Colon (tissue), 2 donors: ENCODE measurements around the gene TSR3.

ENCODE experiments used
- FAIRE-seq: peaks from 2 replicates; lab custom pipeline; 2012; peaks lifted over from hg19 to GRCh38; lab: Jason Lieb, UNC
- donor health status: control.
- donor health status: control.

Gene TSR3

GRCh38 chr16:1351215-1351581 lies 480 bp downstream of the TSR3 start:
- FAIRE-seq = no peak

DNA sequence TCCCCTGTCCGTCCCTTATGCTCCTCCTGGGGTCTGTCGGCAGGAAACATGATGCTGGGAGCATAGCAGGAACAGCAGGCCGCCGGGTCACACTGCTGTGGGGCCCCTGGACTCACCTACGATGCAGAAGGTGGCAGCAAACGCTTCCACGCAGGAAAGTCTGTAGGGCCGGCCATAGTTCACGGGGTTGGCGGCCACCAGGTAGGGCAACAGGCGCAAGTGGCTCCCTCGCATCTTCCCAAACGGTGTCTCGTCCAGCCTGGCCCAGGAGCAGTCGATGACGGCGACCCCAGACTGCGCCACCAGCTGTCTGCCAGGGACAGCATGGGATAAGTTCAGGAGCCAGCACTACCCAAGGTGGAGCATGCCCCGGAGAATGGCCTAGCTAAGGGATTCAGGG lies 987 bp downstream of the TSR3 start:
- FAIRE-seq = no peak

DNA sequence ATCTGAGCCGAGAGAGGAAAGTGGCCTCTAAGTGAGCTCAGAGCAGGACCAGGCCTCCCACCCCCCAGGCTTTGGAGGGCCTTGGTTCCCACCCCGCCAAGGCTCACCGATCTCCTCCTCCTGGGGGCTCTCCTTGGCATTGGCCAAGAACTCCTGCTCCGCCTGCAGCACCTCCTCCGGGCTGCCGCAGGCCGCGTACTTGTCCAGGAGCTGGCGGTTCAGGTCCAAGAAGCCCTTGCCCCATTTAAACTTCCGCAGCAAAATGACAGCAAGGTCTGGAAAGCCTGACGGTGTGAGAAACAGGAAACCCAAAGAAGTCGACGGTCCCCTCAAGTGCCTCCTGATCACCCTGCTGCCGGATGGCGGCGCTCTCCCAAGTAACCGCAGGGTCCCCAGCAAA lies 1.7 kb downstream of the TSR3 start:
- no peak for FAIRE-seq

DNA sequence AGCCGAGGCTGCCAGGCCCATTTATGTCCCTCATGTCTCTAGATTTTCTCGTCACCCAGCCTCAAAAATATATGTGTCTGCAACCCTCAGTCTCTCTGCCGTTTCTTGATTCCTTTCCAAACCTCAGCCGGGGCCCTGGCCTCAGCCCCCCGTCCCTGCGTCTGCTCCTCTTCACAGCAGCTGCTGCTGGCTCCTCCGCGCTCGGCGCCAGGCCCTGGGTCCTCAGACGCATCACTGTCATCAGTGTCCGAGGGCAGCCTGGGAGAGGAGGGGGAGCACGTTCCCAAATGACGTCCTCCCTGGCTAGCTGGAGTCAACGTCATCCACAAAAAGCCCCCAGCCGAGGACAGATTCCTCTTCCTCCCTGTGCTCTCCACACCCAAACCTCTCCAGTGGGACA lies 2.3 kb downstream of the TSR3 start:
- no peak for FAIRE-seq

GRCh38 chr16:1348926-1349325 lies 2.8 kb downstream of the TSR3 start:
- no peak for FAIRE-seq

- no peak for FAIRE-seq
These were observed 3.2 kb downstream of the TSR3 start for GRCh38 chr16:1348441-1348840.

DNA sequence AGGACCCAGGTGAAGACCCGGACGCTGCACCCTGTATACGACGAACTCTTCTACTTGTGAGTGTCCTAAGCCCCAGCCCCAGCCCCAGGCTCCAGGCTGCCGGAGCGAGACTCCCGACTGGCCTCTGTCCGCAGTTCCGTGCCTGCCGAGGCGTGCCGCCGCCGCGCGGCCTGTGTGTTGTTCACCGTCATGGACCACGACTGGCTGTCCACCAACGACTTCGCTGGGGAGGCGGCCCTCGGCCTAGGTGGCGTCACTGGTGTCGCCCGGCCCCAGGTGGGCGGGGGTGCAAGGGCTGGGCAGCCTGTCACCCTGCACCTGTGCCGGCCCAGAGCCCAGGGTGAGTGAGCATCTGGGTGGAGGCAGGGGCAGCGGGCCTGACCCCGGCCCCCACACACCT lies 3.7 kb downstream of the TSR3 start:
- FAIRE-seq = no peak

GRCh38 chr16:1347286-1347855 lies 4.3 kb downstream of the TSR3 start:
- FAIRE-seq = no peak

DNA sequence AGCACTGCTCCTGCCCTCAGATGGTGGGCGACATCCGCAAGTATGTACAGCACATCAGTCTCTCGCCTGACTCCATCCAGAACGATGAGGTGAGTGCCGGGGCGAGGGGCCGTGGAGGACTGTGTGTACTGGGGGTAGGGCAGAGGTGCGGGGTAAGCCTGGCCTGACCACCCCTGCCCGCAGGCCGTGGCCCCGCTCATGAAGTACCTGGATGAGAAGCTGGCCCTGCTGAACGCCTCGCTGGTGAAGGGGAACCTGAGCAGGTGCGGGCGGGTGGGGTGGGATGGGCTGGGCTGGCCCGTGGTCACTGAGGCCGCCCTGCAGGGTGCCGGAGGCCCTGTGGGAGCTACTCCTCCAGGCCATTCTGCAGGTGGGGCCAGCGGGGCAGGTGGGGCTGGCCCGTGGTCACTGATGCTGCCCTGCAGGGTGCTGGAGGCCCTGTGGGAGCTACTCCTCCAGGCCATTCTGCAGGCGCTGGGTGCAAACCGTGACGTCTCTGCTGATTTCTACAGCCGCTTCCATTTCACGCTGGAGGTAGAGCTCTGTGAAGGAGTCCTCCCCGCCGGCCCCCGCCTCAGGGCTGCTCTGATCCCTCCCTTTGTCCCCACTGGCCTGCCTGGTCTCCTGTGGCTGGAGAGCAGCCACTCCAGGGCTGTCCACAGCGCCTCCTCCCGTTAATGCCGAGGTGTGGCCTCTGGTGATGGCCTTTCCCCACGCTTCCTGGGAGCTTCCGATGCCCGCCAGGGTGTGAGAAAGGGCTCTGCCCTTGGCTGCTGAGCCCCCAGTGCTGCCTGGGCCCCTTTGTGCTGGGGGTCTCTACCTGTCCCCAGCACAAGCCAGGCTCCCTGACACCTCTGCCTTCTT lies 5.0 kb downstream of the TSR3 start:
- no peak for FAIRE-seq

DNA sequence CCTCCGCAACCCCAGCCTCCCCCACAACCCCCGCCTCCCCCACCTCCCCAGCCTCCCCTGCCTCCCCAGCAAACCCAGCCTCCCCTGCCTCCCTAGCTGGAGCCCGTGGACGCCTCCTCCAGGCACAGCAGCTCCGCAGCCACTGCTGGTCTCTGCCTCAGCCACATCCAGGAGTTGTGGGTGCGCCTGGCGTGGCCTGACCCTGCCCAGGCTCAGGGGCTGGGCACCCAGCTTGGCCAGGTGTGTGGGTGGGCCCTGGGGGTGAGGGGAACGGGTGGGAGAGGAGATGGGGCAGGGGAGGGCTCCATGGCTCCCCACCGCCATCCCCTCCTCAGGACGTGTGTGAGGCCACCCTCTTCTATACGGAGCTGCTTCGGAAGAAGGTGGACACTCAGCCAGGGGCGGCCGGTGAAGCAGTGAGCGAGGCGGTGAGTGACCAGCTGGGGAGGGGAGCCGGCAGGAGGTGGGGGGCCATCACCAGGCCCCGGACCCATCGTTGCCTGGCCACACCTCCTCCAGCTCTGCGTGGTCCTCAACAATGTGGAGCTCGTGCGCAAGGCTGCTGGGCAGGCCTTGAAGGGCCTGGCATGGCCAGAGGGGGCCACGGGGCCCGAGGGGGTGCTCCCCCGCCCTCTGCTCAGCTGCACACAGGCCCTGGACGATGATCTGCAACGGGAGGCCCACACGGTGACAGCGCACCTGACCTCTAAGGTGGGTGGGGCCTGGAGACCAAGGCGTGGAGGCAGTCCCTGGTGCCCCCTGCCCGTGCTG lies 5.8 kb downstream of the TSR3 start:
- FAIRE-seq = no peak

- FAIRE-seq = no peak
These were observed 6.6 kb downstream of the TSR3 start for GRCh38 chr16:1345087-1345486.

- no peak for FAIRE-seq
These were observed 7.2 kb downstream of the TSR3 start for GRCh38 chr16:1344499-1344898.

- no peak for FAIRE-seq
These were observed 8.0 kb downstream of the TSR3 start for GRCh38 chr16:1343428-1344242.

DNA sequence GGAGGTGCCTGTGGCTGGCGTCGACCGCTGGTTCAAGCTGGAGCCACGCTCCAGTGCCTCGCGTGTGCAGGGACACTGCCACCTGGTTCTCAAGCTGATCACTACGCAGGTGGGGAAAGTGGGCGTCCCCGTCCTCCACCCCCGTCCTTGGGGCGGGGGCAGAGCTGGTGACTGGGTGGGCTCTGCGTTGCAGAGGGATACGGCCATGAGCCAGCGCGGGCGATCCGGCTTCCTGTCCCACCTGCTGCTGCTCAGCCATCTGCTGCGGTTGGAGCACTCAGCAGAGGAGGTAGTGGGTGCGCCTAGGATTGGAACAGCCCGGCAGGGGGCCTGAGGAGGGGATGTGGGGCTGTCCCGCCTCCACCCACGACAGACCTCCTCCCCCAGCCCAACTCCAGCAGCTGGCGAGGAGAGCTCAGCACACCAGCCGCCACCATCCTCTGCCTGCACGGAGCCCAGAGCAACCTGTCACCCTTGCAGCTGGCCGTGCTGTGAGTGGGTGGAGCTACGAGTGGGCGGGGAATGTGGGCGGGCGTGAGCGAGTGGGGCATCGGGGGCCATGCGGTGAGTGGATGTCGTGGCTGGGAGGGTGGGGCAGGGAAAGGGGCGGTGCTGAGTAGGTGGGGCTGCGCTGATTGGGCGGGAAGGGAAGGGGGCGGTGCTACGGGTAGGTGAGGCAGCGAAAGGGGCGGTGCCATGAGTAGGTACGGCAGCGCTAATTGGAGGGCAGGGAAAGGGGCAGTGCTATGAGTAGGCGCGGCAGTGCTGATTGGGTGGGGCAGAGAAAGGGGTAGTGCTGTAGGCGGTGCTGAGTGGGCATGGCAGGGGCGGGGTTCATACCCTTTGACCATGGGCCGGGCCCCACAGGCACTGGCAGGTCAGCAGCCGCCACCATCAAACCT lies 8.9 kb downstream of the TSR3 start:
- FAIRE-seq = no peak

- FAIRE-seq = no peak
These were observed 9.9 kb downstream of the TSR3 start for GRCh38 chr16:1341495-1342420.

GRCh38 chr16:1340730-1341494 lies 10.8 kb downstream of the TSR3 start:
- FAIRE-seq = no peak

DNA sequence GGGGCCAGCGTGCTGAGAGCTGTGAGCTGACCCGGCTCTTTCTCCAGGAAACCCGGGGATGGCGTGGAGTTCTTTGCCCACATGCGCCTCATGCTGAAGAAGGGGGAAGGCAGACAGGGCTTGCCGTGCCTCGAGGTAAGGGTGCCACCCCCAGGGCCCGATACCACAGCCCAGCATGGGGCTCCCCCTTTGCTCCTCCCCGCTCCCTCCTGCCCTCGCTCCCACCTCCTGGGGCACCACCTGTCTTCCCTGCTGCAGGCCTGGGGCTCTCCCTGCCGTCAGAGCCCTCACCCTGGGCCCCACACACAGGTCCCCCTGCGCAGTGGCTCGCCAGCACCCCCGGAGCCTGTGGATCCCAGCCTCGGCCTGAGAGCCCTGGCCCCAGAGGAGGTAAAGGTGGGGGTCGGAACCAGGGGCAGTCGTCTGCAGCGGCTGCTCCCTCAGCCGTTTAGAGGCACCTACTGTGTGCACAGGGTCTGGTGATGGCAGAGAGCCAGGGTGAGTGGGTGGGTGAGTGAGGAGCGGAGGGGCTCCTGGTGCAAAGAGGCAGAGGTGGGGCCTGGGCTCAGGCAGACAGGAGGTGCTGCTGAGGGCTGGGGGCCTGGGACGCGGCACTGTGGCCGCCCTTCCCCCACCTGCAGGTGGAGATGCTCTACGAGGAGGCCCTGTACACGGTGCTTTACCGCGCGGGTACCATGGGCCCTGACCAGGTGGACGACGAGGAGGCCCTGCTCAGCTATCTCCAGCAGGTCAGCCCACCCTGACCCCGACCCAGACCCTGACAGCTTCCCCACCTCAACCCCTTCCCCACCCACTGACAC lies 12.6 kb downstream of the TSR3 start:
- FAIRE-seq = no peak

GRCh38 chr16:1338119-1338730 lies 13.5 kb downstream of the TSR3 start:
- FAIRE-seq = no peak
